CD4-positive, CD25-positive, alpha-beta regulatory T cell (primary cell): ENCODE data around the gene ARL11. TPM values are rescaled to one million over a fixed set of nuclear protein-coding genes. Genes with fewer than 3 reads are reported as not detected.
"Not testable (repeated sequence)": the region's sequence is repeated elsewhere in the genome, so short reads cannot be mapped to it uniquely, and the experiment has no call there.

Source experiments
- ATAC-seq, 2 donors: fragments of 150-1000 bp; cut with Tn5 transposase; one replicate each; pipeline ENCODE4 v1.10.0; 2021; ENCODE audit warnings: low read depth in 2 of 2, moderate number of reproducible peaks in 2 of 2, moderate library complexity in 1 of 2
- DNase-seq, 3 donors: peaks; one replicate each; pipeline versions ENCODE4 v3.0.0 to v3.0.0-alpha.2; 2012 to 2022; ENCODE audit warnings: mixed read lengths in 1 of 3
- H3K27ac ChIP-seq: one replicate; pipeline ENCODE4 v1.7.0; 2013; ENCODE audit warnings: mild to moderate bottlenecking, low read length; ENCODE audit not compliant: insufficient read depth, poor library complexity, severe bottlenecking
- H3K27me3 ChIP-seq: one replicate; pipeline ENCODE4 v1.7.0; 2013; ENCODE audit warnings: low read length; ENCODE audit not compliant: control insufficient read depth, insufficient read depth
- H3K36me3 ChIP-seq: one replicate; pipeline ENCODE4 v1.7.0; 2013; ENCODE audit warnings: mild to moderate bottlenecking, low read length, moderate library complexity; ENCODE audit not compliant: control insufficient read depth, insufficient read depth
- H3K4me1 ChIP-seq: 2 replicates; pipeline ENCODE4 v1.7.0; 2013; ENCODE audit warnings: mild to moderate bottlenecking, low read length; ENCODE audit not compliant: insufficient read depth, control insufficient read depth, poor library complexity, severe bottlenecking
- H3K4me3 ChIP-seq: one replicate; pipeline ENCODE4 v1.7.0; 2013; ENCODE audit warnings: low read depth, mild to moderate bottlenecking, low read length, moderate library complexity
- H3K9me3 ChIP-seq, 2 experiments: 1 replicate in 1 of 2; 2 replicates in 1 of 2; pipeline ENCODE4 v1.7.0; 2013; ENCODE audit warnings: low read length in 2 of 2, mild to moderate bottlenecking in 1 of 2, moderate library complexity in 1 of 2; ENCODE audit not compliant: control insufficient read depth in 2 of 2
- H3K27ac Mint-ChIP-seq, 3 donors: one replicate each; pipeline ENCODE4 v1.8.0; 2020 to 2022; ENCODE audit warnings: mild to moderate bottlenecking in 3 of 3, mixed read lengths in 3 of 3, moderate library complexity in 2 of 3
- H3K27me3 Mint-ChIP-seq: one replicate; pipeline ENCODE4 v1.8.0; 2022; ENCODE audit warnings: mild to moderate bottlenecking, mixed read lengths
- H3K36me3 Mint-ChIP-seq: one replicate; pipeline ENCODE4 v1.8.0; 2020; ENCODE audit warnings: mixed read lengths
- H3K4me1 Mint-ChIP-seq, 4 donors: one replicate each; pipeline ENCODE4 v1.8.0; 2020 to 2022; ENCODE audit warnings: mixed read lengths in 4 of 4, mild to moderate bottlenecking in 1 of 4
- H3K4me3 Mint-ChIP-seq, 4 donors: one replicate each; pipeline ENCODE4 v1.8.0; 2020 to 2022; ENCODE audit warnings: mild to moderate bottlenecking in 4 of 4, mixed read lengths in 4 of 4, moderate library complexity in 3 of 4
- H3K9me3 Mint-ChIP-seq, 7 donors: one replicate each; pipeline ENCODE4 v1.8.0; 2020 to 2022; ENCODE audit warnings: mixed read lengths in 7 of 7, mild to moderate bottlenecking in 3 of 7, moderate library complexity in 2 of 7
- polyA plus RNA-seq, 4 donors: library from polyadenylated mRNA; unstranded; fragments of 300-500 nt; fragmentation: Illumina TruSeq; gene quantifications; one replicate each; pipeline ENCODE4 v1.2.3, GENCODE V29; 2021
- total RNA-seq: library from RNA; stranded (reverse); gene quantifications from one replicate; pipeline ENCODE4 v1.2.3, GENCODE V29; 2022

ARL11 gene
- total and polyA plus RNA-seq, 5 donors from 2014 or later = 0.14 to 1.9 (median 0.26) TPM

DNA sequence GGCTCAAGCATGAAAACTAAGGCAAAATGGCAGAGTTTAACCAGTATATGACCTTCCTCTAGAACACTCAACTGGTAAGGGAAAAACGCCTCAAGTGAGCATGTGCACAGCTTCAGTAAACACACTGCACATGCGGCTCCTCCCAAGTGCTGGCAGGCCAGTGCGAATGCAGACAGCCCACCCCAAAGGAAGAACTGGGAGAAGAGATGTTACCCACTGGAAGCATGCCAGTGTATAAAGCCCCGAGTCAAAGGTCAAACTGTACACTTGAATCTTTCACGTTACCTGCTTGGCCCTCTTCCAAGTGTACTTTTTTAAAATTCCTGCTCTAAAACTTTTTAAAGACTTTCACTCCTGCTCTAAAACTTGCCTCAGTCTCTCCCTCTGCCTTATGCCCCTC, 23.7 kb upstream of the ARL11 start:
- Mint-ChIP-seq H3K36me3 (no peaks in the 10 kb centered on the region), H3K4me3 (no peak overlapping the region), H3K9me3 (no peaks in the 10 kb centered on the region), H3K4me1 (peaks cover 0 to 8% (median 4%) of the 10 kb centered on the region in 4 donors), H3K27ac (peak overlapping the region in 1 of 3 donors; percentile 48), H3K27me3 (peaks cover 9% of the 10 kb centered on the region)
- Histone ChIP-seq H3K27me3 (no peaks in the 10 kb centered on the region), H3K9me3 (no peaks in the 10 kb centered on the region), H3K27ac (no peak overlapping the region), H3K4me3 (no peak overlapping the region), H3K36me3 (no peaks in the 10 kb centered on the region), H3K4me1 (no peaks in the 10 kb centered on the region)
- DNase-seq (no peak), ATAC-seq (no peak)

DNA sequence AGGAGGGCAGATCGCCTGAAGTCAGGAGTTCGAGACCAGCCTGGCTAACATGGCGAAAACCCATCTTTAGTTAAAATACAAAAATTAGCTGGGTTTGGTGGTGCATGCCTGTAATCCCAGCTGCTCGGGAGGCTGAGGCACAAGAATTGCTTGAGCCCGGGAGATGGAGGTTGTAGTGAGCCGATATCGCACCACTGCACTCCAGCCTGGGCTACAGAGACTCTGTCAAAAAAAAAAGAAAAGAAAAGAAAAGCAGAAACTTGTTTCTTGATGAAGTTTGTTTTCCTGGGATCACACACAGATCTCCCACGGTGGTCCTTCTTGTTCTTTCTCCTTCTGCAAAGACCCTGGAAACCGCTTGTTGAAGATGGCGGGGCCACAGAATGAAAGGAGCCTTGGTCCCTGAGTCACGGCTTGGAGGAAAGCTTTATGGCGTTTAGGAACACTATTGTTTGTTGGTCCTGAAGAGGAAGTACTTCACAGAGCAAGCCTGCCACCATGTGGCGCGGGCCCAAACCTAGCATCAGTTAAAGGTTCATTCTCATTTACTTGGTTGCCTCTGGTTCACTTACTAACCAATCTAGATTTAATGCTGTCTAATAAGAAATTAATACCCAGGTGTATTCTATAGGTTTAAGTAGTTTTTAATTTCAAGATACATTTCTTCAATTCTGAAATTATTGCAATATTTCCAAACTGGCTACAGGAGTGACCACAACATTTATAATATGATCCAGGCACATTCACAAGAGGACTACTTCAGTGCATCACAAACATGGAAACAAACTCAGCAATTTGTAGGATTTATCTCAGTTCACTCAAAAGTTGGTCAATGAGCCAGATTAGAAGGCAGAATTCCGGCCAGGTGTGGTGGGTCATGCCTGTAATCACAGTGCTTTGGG, 21.3 kb upstream of the ARL11 start:
- Histone ChIP-seq H3K36me3 (no peaks in the 10 kb centered on the region), H3K27me3 (no peaks in the 10 kb centered on the region), H3K9me3 (no peaks in the 10 kb centered on the region), H3K4me1 (no peaks in the 10 kb centered on the region), H3K27ac (no peak overlapping the region), H3K4me3 (peak overlapping the region; percentile 81)
- H3K4me1 Mint-ChIP-seq = peaks cover 0 to 8% (median 4%) of the 10 kb centered on the region in 4 donors
- peak; percentile 66 to 86 (median 77) for DNase-seq
- peaks cover 0 to 4% (median 0%) of the 10 kb centered on the region in 7 donors for H3K9me3 Mint-ChIP-seq
- peak overlapping the region; percentile 77 to 84 (median 80) for H3K27ac Mint-ChIP-seq
- peak overlapping the region; percentile 33 to 95 (median 87) for H3K4me3 Mint-ChIP-seq
- peak; percentile 93 to 97 for ATAC-seq
- H3K27me3 Mint-ChIP-seq = peaks cover 9% of the 10 kb centered on the region
- no peaks in the 10 kb centered on the region for H3K36me3 Mint-ChIP-seq

DNA sequence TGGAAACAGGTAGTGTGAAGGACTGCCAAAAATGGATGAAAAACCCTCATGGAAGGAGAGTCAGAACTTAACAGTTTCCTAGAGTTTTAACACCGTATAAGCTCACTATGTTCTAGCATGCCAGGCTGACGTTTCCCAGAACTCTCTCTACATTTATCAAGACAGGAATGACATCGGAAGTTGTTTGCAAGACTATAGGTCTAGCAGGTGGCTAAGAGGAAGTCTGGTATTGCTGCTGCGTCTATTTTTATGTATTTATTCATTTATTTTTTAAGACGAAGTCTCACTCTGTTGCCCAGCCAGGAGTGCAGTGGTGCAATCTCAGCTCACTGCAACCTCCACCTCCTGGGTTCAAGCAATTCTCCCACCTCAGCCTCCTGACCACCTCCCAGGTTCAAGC, 20.5 kb upstream of the ARL11 start:
- H3K36me3 Mint-ChIP-seq = no peaks in the 10 kb centered on the region
- Histone ChIP-seq H3K36me3 (no peaks in the 10 kb centered on the region), H3K9me3 (peaks cover 0 to 4% of the 10 kb centered on the region in 2 experiments), H3K4me3 (no peak overlapping the region), H3K27me3 (no peaks in the 10 kb centered on the region), H3K4me1 (no peaks in the 10 kb centered on the region), H3K27ac (no peak overlapping the region)
- no peak overlapping the region for H3K27ac Mint-ChIP-seq
- ATAC-seq (no peak), DNase-seq (no peak)
- H3K4me1 Mint-ChIP-seq = peaks cover 0 to 8% (median 4%) of the 10 kb centered on the region in 4 donors
- peak overlapping the region in 1 of 4 donors; percentile 95 for H3K4me3 Mint-ChIP-seq
- peaks cover 9% of the 10 kb centered on the region for H3K27me3 Mint-ChIP-seq
- peaks cover 0 to 4% (median 0%) of the 10 kb centered on the region in 7 donors for H3K9me3 Mint-ChIP-seq

DNA sequence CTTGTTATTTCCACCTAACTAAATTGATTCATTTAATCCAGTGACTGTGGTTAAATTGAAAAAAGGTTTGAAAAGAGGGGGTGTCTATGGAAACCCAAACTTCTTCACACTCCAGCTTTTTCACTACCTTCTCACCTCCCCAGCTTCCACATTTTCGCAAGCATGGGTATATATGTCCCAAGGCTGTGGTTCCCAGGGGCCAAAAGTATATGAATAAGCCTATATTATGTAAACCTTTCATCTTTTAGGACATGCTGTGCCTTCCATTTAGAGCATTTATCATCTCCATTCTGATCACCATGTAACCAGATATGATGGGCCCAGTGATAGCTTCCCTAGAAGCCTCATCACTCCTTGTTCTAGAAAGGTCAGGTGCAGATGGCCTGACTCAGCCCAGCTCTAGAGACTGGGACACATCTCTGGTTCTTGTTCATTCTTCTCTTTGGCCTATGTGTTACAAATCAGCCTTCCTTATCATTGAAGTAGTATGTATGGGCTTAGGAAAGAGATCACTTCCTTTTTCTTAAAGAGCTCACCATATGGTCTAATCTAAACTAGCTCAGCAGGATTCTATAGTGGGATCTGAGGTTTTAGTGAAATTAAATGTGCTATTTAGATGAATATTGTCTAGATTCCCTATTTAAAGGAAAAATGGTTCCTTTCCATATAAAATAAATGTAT, 19.5 kb upstream of the ARL11 start:
- H3K27ac Mint-ChIP-seq = no peak overlapping the region
- ATAC-seq (no peak), DNase-seq (no peak)
- H3K27ac ChIP-seq = no peak overlapping the region
- H3K9me3 Mint-ChIP-seq = peaks cover 0 to 4% (median 0%) of the 10 kb centered on the region in 7 donors
- H3K9me3 ChIP-seq = peaks cover 0 to 4% of the 10 kb centered on the region in 2 experiments
- H3K4me3 Mint-ChIP-seq = no peak overlapping the region
- H3K36me3 ChIP-seq = no peaks in the 10 kb centered on the region
- H3K4me3 ChIP-seq = no peak overlapping the region
- no peaks in the 10 kb centered on the region for H3K36me3 Mint-ChIP-seq
- peaks cover 15% of the 10 kb centered on the region for H3K27me3 Mint-ChIP-seq
- H3K27me3 ChIP-seq = no peaks in the 10 kb centered on the region
- H3K4me1 ChIP-seq = no peaks in the 10 kb centered on the region
- peaks cover 0 to 8% (median 4%) of the 10 kb centered on the region in 4 donors for H3K4me1 Mint-ChIP-seq

DNA sequence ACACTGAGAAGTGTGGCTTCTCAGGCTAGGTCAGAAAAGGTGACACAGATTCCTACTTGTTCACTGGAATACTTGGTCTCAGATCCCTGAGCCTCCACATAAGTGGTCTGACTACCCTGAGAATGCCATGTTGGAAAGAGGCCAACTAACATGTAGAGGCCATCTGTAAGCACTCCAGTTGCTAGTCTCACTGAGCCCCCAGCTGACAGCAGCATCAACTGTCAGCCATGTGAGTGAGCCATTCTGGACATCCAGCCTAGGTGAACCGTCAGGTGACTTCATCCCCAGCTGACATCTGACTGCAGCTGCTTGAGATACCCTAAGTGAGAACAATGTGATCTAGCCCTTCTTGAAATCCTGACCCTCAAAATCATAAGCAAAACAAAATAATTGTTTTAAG, 18.1 kb upstream of the ARL11 start:
- Mint-ChIP-seq H3K27me3 (peaks cover 16% of the 10 kb centered on the region), H3K27ac (no peak overlapping the region), H3K9me3 (peaks cover 0 to 4% (median 0%) of the 10 kb centered on the region in 7 donors), H3K4me3 (no peak overlapping the region), H3K4me1 (peaks cover 0 to 8% (median 4%) of the 10 kb centered on the region in 4 donors), H3K36me3 (no peaks in the 10 kb centered on the region)
- no peaks in the 10 kb centered on the region for H3K36me3 ChIP-seq
- H3K27me3 ChIP-seq = no peaks in the 10 kb centered on the region
- H3K4me3 ChIP-seq = no peak overlapping the region
- DNase-seq (no peak), ATAC-seq (no peak)
- H3K4me1 ChIP-seq = no peaks in the 10 kb centered on the region
- no peak overlapping the region for H3K27ac ChIP-seq
- peaks cover 0 to 4% of the 10 kb centered on the region in 2 experiments for H3K9me3 ChIP-seq

DNA sequence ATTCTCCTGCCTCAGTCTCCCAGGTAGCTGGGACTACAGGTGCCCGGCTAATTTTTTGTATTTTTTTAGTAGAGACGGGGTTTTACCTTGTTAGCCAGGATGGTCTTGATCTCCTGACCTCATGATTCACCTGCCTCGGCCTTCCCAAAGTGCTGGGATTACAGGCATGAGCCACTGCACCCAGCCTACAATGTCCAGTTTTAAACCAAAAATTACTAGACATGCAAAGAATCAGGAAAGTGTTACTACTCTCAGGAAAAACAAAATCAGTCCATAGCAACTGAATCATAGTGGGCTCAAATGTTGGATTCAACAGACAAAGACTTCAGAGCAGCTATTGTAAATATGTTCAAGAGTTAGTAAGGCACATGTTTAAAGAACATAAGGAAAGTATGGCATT, 16.3 kb upstream of the ARL11 start:
- not testable (repeated sequence) for H3K9me3 Mint-ChIP-seq, H3K4me3 Mint-ChIP-seq, H3K27me3 ChIP-seq, H3K27ac ChIP-seq, H3K27ac Mint-ChIP-seq, ATAC-seq, DNase-seq, H3K36me3 Mint-ChIP-seq, H3K9me3 ChIP-seq, H3K4me1 Mint-ChIP-seq, H3K36me3 ChIP-seq, H3K4me3 ChIP-seq, H3K4me1 ChIP-seq
- H3K27me3 Mint-ChIP-seq = peaks cover 13% of the 10 kb centered on the region

DNA sequence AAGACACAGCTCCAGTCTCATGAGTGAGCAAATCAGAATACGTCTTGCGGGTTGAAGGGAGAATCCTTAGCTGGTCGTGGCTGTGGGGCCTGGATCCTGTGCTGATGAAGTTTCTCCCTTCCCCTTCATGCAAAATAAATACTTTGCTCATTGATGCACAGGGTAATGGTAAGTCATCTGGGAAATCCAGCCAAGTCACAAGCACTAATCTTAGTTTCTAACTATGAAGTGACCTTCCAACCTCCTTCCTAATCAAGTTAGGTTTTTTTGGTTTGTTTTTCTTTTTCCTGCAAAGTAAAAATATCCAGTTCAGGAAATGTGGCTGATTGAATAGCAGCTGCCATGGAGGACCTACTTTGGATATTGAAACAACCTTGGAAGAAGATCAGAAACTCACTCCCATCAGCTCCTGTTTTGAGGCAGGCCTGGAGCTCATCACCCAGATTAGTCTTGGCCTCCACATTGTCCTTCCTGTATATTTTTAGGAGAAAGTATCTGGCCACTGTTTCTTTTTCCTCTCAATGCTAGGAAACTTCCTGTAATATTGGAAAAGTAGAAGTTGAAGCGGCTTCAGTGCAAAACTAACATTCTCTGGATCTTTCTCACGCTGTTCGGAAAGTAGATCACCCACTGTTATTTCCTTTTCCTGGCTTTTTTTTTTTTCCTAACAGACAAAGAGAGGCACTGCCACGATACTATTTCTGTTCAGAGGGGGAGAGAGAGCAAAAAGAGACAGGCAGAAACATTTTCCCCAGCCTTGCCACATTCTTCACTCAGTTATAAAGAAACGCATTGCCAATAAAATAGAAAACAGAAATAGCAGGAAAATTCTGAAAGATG, 12.3 kb upstream of the ARL11 start:
- H3K27me3 Mint-ChIP-seq = peaks cover 11% of the 10 kb centered on the region
- peaks cover 0 to 6% (median 0%) of the 10 kb centered on the region in 4 donors for H3K4me1 Mint-ChIP-seq
- H3K9me3 Mint-ChIP-seq = peaks cover 0 to 4% (median 0%) of the 10 kb centered on the region in 7 donors
- peaks cover 0 to 4% of the 10 kb centered on the region in 2 experiments for H3K9me3 ChIP-seq
- H3K36me3 Mint-ChIP-seq = no peaks in the 10 kb centered on the region
- H3K27me3 ChIP-seq = no peaks in the 10 kb centered on the region
- H3K27ac ChIP-seq = no peak overlapping the region
- H3K36me3 ChIP-seq = no peaks in the 10 kb centered on the region
- H3K4me3 Mint-ChIP-seq = no peak overlapping the region
- H3K4me3 ChIP-seq = no peak overlapping the region
- no peak overlapping the region for H3K27ac Mint-ChIP-seq
- ATAC-seq (no peak), DNase-seq (no peak)
- peaks cover 4% of the 10 kb centered on the region for H3K4me1 ChIP-seq
